MM.1S (cell line): ENCODE data around the gene FUOM.

Source experiments
- CTCF ChIP-seq: fragments of 300-600 bp; sonication (generic); IDR thresholded peaks from 2 replicates; pipeline ENCODE4 v1.5.1; 2016; ENCODE audit warnings: antibody characterized with exemption, low read length, mixed read lengths
- EZH2 ChIP-seq: fragments of 300-600 bp; sonication (generic); optimal IDR thresholded peaks from 2 replicates; pipeline ENCODE3; 2017; ENCODE audit warnings: low read depth, mild to moderate bottlenecking, antibody characterized with exemption, low read length, mixed read lengths

DNA sequence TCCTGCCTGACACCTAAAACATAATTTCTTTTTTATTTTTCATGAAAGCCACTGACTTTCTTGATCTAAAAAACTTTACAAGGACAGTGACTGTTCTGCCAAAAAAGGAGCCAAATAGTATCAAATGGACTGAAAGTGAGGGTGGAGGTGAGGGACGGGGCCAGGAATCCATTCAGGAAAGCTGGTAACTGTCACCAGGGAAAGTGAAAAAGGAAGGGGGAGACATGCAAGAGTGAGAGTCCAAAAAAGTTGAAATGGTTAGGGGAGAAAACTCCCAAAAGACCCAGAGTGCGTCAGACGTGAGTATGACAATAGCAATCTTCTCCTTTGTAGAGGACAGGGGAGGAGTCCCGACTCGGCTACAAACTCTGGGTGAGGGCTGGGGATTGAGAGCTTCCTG, 13.6 kb downstream of the FUOM start:
- TF ChIP-seq CTCF, result no peak
- no peak for TF ChIP-seq EZH2
